ENCODE data around the gene ST7.

The ST7 gene

DNA sequence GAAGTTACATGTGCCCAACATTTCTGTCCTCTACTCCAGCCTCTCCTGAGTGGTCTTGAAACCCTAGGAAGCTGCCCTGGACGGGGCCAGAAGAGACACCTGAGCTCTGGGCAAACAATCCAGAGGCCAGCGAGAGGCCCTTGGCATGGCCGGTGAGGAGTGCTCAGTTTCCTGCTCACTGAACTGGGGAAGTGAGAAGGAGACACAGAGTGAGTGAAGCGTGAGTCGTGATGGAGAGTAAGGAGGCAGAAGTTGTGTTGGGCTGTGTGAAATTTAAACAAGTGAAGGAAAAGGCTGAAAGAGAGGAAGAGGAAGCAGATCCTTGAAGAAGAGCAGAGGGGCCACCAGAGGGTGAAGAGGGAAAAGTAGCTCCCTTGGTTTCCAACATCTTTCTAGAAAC, 296.4 kb downstream of the ST7 start:
- H3K9me3 Mint-ChIP-seq = no peaks in the 10 kb centered on the region
- DNase-seq (ENCODE audit: low spot score in 2 of 2) (no peak), ATAC-seq (replicated peaks; ENCODE audit: extremely low read depth, poor library complexity, severe bottlenecking) (no peak)
- H3K4me1 Mint-ChIP-seq = no peaks in the 10 kb centered on the region
- H3K27me3 Mint-ChIP-seq = peaks cover 31% of the 10 kb centered on the region
- H3K27ac Mint-ChIP-seq (ENCODE audit: low read depth) = no peak overlapping the region
- no peak overlapping the region for H3K4me3 Mint-ChIP-seq
- no peaks in the 10 kb centered on the region for H3K36me3 Mint-ChIP-seq (ENCODE audit: insufficient read depth)

- no peak overlapping the region for H3K27ac Mint-ChIP-seq (ENCODE audit: low read depth)
- no peaks in the 10 kb centered on the region for H3K4me1 Mint-ChIP-seq
- no peak for ATAC-seq (replicated peaks; ENCODE audit: extremely low read depth, poor library complexity, severe bottlenecking)
- DNase-seq (ENCODE audit: low spot score in 2 of 2) = no peak
- no peaks in the 10 kb centered on the region for H3K36me3 Mint-ChIP-seq (ENCODE audit: insufficient read depth)
- H3K9me3 Mint-ChIP-seq = no peaks in the 10 kb centered on the region
- H3K27me3 Mint-ChIP-seq = peaks cover 31% of the 10 kb centered on the region
- no peak overlapping the region for H3K4me3 Mint-ChIP-seq
Observed at GRCh38 chr7:117250245-117250644, 296.9 kb downstream of the ST7 start.

DNA sequence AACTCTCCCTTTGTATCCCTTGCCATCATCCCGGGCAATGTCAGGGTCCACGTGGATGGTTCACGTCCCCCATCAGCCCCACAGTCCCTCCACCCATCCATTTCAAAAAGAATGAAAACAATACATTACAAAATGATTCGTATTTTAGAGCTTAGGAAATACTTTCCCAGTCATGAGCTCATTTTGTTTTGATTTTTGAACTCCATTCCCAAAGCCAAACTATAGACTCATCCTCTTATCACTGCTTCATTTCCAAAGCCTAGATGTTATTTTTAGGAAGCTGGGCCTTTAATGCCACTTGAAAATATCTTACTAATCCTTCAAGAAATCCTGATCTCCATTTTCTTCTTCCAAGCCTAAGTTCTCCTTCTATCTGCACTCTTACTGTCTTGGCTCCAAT, 297.5 kb downstream of the ST7 start:
- H3K27me3 Mint-ChIP-seq = peaks cover 36% of the 10 kb centered on the region
- H3K27ac Mint-ChIP-seq (ENCODE audit: low read depth) = no peak overlapping the region
- no peaks in the 10 kb centered on the region for H3K4me1 Mint-ChIP-seq
- H3K9me3 Mint-ChIP-seq = no peaks in the 10 kb centered on the region
- ATAC-seq (replicated peaks; ENCODE audit: extremely low read depth, poor library complexity, severe bottlenecking) (no peak), DNase-seq (ENCODE audit: low spot score in 2 of 2) (no peak)
- H3K36me3 Mint-ChIP-seq (ENCODE audit: insufficient read depth) = no peaks in the 10 kb centered on the region
- H3K4me3 Mint-ChIP-seq = no peak overlapping the region

DNA sequence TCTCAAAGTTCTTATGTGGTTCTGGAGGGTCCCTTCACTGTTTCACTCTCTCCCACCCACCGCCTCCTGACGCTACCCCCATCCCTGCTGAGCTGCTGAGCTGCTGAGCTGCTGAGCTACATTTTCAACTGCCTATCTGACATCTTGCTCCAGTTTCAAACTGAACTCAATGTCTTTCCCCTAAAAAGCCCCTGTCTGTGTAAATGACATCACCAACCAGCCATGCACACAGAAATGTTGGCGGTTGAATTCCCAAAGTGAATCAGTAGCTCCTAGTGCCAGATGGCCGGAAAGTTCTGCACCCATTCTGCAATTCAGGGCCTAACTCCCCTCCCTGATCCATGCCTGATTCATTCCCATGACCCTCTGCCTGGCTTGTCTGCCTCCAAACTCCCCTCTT, 298.4 kb downstream of the ST7 start:
- no peak overlapping the region for H3K4me3 Mint-ChIP-seq
- H3K27ac Mint-ChIP-seq (ENCODE audit: low read depth) = no peak overlapping the region
- DNase-seq (ENCODE audit: low spot score in 2 of 2) (no peak), ATAC-seq (replicated peaks; ENCODE audit: extremely low read depth, poor library complexity, severe bottlenecking) (no peak)
- no peaks in the 10 kb centered on the region for H3K36me3 Mint-ChIP-seq (ENCODE audit: insufficient read depth)
- no peaks in the 10 kb centered on the region for H3K9me3 Mint-ChIP-seq
- H3K4me1 Mint-ChIP-seq = no peaks in the 10 kb centered on the region
- peaks cover 44% of the 10 kb centered on the region for H3K27me3 Mint-ChIP-seq

DNA sequence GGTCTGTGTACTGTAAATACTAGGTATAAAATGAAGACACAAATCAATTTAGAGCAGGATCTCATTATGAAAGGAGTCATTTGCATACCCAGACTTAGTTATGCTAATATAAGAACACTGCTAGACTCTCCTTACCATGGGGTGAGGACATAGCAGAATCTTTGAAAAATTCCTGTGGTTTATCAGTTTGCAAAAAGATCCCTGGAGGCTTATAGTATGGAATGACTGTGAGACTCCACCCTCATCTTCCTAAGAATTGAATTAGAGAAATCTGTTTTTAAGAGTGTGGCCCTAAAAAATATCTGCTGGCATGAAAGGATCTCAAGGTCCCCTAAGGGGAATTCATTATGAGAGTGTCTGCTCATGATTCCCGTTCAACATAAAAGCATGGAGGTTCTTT, 306.3 kb downstream of the ST7 start:
- Mint-ChIP-seq H3K9me3 (no peaks in the 10 kb centered on the region), H3K27me3 (peaks cover 36% of the 10 kb centered on the region), H3K4me1 (no peaks in the 10 kb centered on the region), H3K27ac (ENCODE audit: low read depth) (no peak overlapping the region), H3K36me3 (ENCODE audit: insufficient read depth) (no peaks in the 10 kb centered on the region), H3K4me3 (no peak overlapping the region)
- ATAC-seq (replicated peaks; ENCODE audit: extremely low read depth, poor library complexity, severe bottlenecking) (no peak), DNase-seq (ENCODE audit: low spot score in 2 of 2) (no peak)

GRCh38 chr7:117262546-117262945, 309.2 kb downstream of the ST7 start:
- H3K4me3 Mint-ChIP-seq = no peak overlapping the region
- H3K27ac Mint-ChIP-seq (ENCODE audit: low read depth) = no peak overlapping the region
- no peaks in the 10 kb centered on the region for H3K4me1 Mint-ChIP-seq
- DNase-seq (ENCODE audit: low spot score in 2 of 2) = no peak
- no peak for ATAC-seq (replicated peaks; ENCODE audit: extremely low read depth, poor library complexity, severe bottlenecking)
- H3K9me3 Mint-ChIP-seq = no peaks in the 10 kb centered on the region
- peaks cover 14% of the 10 kb centered on the region for H3K27me3 Mint-ChIP-seq
- H3K36me3 Mint-ChIP-seq (ENCODE audit: insufficient read depth) = no peaks in the 10 kb centered on the region

DNA sequence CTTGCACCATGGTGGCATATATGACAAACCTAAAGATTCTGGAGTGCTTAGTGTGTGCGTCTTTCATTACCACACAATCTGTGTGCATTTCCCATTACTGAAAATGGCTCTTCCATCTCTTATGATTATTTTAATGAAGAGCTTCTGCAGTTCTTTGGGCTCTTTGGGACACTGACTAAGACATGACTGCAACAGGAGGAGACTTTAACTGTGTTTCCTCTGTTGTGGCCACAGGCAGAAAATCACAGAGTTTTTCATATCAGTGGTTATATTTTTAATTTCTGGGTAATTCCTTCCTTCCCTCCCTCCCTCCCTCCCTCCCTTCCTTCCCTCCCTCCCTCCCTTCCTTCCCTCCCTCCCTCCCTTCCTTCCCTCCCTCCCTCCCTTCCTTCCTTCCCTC, 311.4 kb downstream of the ST7 start:
- Mint-ChIP-seq H3K9me3 (no peaks in the 10 kb centered on the region), H3K27ac (ENCODE audit: low read depth) (no peak overlapping the region), H3K27me3 (peaks cover 7% of the 10 kb centered on the region), H3K4me3 (no peak overlapping the region), H3K36me3 (ENCODE audit: insufficient read depth) (no peaks in the 10 kb centered on the region), H3K4me1 (no peaks in the 10 kb centered on the region)
- ATAC-seq (replicated peaks; ENCODE audit: extremely low read depth, poor library complexity, severe bottlenecking) = no peak
- no peak for DNase-seq (ENCODE audit: low spot score in 2 of 2)

DNA sequence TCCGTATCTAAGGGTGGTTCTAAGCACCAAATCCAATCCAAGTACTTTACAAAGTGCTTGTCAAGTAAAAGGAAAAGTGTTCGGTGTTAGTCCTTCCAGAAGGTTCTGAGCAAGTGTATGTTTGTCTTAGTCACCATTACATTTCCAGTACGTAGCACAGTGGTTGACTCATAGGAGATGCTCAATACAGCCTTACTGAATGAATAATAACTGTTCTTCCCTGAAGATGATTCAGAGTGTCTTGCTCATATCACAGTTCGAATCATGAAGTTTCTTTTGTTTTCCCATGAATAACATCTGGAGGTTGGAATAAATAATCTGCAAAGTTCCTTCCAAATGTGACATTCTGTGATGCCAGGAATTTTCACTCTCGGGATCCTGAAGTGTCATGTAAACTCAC, 316.1 kb downstream of the ST7 start:
- ATAC-seq (replicated peaks; ENCODE audit: extremely low read depth, poor library complexity, severe bottlenecking) = no peak
- Mint-ChIP-seq H3K36me3 (ENCODE audit: insufficient read depth) (no peaks in the 10 kb centered on the region), H3K4me1 (no peaks in the 10 kb centered on the region), H3K9me3 (no peaks in the 10 kb centered on the region), H3K4me3 (no peak overlapping the region), H3K27me3 (peaks cover 14% of the 10 kb centered on the region), H3K27ac (ENCODE audit: low read depth) (no peak overlapping the region)
- no peak for DNase-seq (ENCODE audit: low spot score in 2 of 2)

DNA sequence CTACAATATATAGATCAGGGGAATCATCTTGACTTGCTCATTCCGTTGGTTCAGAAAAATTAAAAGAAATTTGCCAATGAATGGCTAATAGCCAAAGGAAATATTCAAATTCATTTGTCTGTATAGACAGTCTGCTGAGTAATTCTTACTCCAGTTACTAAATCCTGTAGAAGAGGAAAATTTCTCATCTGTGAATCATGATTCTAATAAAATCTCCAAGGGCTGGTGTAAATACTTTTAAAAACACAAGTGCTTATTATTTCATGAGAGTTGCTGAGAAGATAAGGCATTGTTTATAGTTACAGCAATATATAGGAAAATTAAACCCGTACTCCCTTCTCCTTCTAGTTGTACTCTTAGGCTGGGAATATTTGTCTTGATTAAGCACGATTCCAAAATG, 316.6 kb downstream of the ST7 start:
- no peaks in the 10 kb centered on the region for H3K9me3 Mint-ChIP-seq
- no peak overlapping the region for H3K27ac Mint-ChIP-seq (ENCODE audit: low read depth)
- ATAC-seq (replicated peaks; ENCODE audit: extremely low read depth, poor library complexity, severe bottlenecking) (no peak), DNase-seq (ENCODE audit: low spot score in 2 of 2) (no peak)
- H3K4me3 Mint-ChIP-seq = no peak overlapping the region
- peaks cover 14% of the 10 kb centered on the region for H3K27me3 Mint-ChIP-seq
- no peaks in the 10 kb centered on the region for H3K36me3 Mint-ChIP-seq (ENCODE audit: insufficient read depth)
- no peaks in the 10 kb centered on the region for H3K4me1 Mint-ChIP-seq

- H3K9me3 Mint-ChIP-seq = no peaks in the 10 kb centered on the region
- no peak for DNase-seq (ENCODE audit: low spot score in 2 of 2)
- H3K4me1 Mint-ChIP-seq = no peaks in the 10 kb centered on the region
- H3K4me3 Mint-ChIP-seq = no peak overlapping the region
- peaks cover 14% of the 10 kb centered on the region for H3K27me3 Mint-ChIP-seq
- H3K36me3 Mint-ChIP-seq (ENCODE audit: insufficient read depth) = no peaks in the 10 kb centered on the region
- ATAC-seq (replicated peaks; ENCODE audit: extremely low read depth, poor library complexity, severe bottlenecking) = no peak
- no peak overlapping the region for H3K27ac Mint-ChIP-seq (ENCODE audit: low read depth)
Observed at GRCh38 chr7:117270371-117270770, 317.1 kb downstream of the ST7 start.

DNA sequence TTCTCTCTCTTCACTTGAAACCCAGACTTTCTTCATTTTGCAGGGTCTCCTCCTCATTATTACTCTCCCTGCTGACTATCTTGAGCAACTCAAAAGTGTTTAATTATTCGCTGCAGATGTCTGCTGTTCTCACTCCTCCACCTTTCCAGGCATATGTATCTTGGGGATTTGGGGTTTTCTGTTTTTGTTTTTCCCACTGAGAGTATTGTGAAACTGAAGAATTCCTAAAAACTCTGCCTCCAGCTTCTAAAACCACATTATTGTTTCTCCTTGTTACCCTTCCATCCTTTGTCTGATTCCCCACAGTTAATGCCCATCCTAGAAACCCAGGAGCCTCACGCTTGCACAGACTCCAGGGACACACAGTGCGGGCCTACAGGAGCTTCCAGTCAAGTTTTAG, 318.3 kb downstream of the ST7 start:
- no peaks in the 10 kb centered on the region for H3K4me1 Mint-ChIP-seq
- H3K27me3 Mint-ChIP-seq = peaks cover 14% of the 10 kb centered on the region
- no peak for ATAC-seq (replicated peaks; ENCODE audit: extremely low read depth, poor library complexity, severe bottlenecking)
- H3K9me3 Mint-ChIP-seq = no peaks in the 10 kb centered on the region
- H3K36me3 Mint-ChIP-seq (ENCODE audit: insufficient read depth) = no peaks in the 10 kb centered on the region
- H3K27ac Mint-ChIP-seq (ENCODE audit: low read depth) = no peak overlapping the region
- DNase-seq (ENCODE audit: low spot score in 2 of 2) = no peak
- no peak overlapping the region for H3K4me3 Mint-ChIP-seq

GRCh38 chr7:117272017-117272759, 318.9 kb downstream of the ST7 start:
- Mint-ChIP-seq H3K9me3 (no peaks in the 10 kb centered on the region), H3K27me3 (peaks cover 18% of the 10 kb centered on the region), H3K4me1 (no peaks in the 10 kb centered on the region), H3K27ac (ENCODE audit: low read depth) (no peak overlapping the region), H3K4me3 (no peak overlapping the region), H3K36me3 (ENCODE audit: insufficient read depth) (no peaks in the 10 kb centered on the region)
- DNase-seq (ENCODE audit: low spot score in 2 of 2) (no peak), ATAC-seq (replicated peaks; ENCODE audit: extremely low read depth, poor library complexity, severe bottlenecking) (no peak)

DNA sequence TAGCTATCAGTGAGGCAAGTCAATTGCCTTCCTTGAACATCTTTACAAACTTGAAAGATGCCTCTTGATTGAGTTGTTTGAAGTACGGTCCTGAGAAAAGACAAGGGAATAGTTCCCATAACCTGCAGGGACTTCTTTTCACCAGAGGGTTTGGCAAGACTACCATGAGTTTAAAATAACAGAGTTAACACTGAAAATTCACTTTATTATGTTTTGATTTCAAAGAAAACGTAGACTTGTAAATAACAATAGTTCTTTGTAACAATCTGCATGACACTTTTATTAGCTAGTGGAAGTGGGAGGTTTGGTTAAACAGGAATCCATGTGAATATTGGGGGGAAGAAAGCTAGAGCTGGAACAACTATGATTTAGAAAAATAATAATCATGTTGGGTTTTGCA, 320.0 kb downstream of the ST7 start:
- ATAC-seq (replicated peaks; ENCODE audit: extremely low read depth, poor library complexity, severe bottlenecking) (no peak), DNase-seq (ENCODE audit: low spot score in 2 of 2) (no peak)
- no peak overlapping the region for H3K27ac Mint-ChIP-seq (ENCODE audit: low read depth)

More for the DNA sequence above, 320.0 kb downstream of the ST7 start:
- Mint-ChIP-seq H3K9me3 (no peaks in the 10 kb centered on the region), H3K36me3 (ENCODE audit: insufficient read depth) (no peaks in the 10 kb centered on the region), H3K27me3 (peaks cover 24% of the 10 kb centered on the region), H3K4me1 (no peaks in the 10 kb centered on the region), H3K4me3 (no peak overlapping the region)

Data from central memory CD8-positive, alpha-beta T cell (primary cell).